GM12875 (cell line): ENCODE measurements around the gene ZNF385D.

Source experiments
- H3K4me3 ChIP-seq: one replicate; pipeline ENCODE4 v1.5.1; 2011; ENCODE audit warnings: low read depth, low read length, control low read depth
- TF ChIP-seq, protein P1 (sequence below): IDR thresholded peaks from 2 replicates; pipeline ENCODE4 v1.5.1; 2011; ENCODE audit warnings: low read depth, mild to moderate bottlenecking, control low read depth, inconsistent platforms, low read length, moderate library complexity, borderline replicate concordance; ENCODE audit not compliant: insufficient read depth

Gene ZNF385D

DNA sequence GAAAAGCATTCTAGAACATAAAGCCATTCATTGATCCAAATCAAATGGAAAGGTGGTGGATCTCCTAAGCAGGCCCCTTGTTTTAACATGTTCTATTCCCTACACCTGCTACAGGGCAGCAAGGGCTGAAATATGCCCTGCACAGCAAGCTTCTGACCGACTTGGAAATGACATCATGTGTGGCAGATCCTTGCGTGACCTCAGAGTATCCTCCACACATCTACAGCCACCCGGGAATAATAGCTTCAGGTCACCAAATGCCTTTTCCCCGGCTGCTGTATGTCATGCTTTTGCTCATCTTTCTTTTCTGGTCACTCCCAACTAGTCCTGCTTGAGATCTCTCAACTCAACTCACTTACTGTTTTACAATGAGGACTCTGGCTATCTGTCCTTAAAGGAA, 158.2 kb downstream of the ZNF385D start:
- TF ChIP-seq, protein P1, sequence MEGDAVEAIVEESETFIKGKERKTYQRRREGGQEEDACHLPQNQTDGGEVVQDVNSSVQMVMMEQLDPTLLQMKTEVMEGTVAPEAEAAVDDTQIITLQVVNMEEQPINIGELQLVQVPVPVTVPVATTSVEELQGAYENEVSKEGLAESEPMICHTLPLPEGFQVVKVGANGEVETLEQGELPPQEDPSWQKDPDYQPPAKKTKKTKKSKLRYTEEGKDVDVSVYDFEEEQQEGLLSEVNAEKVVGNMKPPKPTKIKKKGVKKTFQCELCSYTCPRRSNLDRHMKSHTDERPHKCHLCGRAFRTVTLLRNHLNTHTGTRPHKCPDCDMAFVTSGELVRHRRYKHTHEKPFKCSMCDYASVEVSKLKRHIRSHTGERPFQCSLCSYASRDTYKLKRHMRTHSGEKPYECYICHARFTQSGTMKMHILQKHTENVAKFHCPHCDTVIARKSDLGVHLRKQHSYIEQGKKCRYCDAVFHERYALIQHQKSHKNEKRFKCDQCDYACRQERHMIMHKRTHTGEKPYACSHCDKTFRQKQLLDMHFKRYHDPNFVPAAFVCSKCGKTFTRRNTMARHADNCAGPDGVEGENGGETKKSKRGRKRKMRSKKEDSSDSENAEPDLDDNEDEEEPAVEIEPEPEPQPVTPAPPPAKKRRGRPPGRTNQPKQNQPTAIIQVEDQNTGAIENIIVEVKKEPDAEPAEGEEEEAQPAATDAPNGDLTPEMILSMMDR: no peak
- no peak overlapping the region for H3K4me3 ChIP-seq

DNA sequence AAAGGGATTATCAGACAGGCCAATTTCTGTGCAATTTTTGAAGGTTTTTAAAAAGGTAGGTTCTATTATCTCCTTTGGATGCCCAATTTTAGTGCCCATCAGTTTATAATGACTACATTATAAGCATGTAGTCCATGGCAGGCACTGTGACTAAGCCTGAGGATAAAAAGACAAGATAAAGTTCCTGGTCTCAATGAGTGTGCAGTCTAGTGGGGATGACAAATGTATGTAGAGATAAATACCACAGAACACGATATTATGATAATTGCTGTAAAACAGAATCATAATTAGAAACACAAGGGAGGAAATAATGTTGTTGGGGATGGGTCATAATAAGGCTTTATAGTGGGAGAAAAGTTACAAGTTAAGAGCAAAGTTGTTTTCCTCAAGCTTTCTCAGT, 163.1 kb downstream of the ZNF385D start:
- TF ChIP-seq, protein P1: no peak
- H3K4me3 ChIP-seq: no peak overlapping the region

DNA sequence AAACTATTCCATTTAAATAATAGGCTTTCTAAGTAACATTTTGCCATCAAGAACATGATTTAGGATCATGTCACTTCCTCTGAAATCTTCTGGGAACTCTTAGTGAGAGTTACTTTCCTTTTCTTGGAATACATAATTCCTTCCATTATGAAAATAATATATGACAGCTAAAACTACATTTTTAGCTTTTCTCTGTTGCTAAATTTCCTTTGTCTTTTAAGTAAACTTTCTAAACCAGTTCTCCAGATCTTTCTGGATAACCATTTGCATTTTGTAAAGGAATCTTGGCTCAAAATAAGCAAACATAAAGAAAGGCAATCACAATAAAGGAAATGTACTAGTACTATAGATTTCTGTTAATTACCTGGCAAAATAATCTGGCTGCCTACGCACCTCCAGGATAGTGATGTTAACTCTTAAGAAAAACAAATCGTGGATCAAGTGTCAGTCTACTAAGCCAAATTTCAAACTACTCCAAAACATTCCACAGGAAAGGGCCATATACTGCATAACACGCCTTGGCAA, 165.7 kb downstream of the ZNF385D start:
- no peak overlapping the region for H3K4me3 ChIP-seq
- TF ChIP-seq, protein P1: no peak

DNA sequence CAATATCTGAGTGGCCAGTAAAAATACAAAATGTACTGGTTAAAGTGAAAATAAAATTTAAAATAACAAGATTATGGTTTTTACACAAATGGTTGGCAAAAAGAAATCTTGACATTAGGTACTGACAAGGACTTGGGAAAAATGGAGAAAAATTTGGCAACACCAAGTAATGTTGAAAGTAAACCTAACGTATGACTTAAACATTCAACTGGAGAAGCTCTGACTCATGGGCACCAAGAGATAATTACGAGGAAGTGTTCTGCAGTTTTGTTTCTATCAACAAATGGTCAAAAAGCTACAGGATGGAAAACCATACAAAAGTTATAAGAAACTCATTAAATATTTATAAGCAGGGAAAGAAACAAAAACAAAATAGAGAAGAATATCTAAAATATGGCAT, 177.7 kb downstream of the ZNF385D start:
- TF ChIP-seq, protein P1: no peak
- no peak overlapping the region for H3K4me3 ChIP-seq

DNA sequence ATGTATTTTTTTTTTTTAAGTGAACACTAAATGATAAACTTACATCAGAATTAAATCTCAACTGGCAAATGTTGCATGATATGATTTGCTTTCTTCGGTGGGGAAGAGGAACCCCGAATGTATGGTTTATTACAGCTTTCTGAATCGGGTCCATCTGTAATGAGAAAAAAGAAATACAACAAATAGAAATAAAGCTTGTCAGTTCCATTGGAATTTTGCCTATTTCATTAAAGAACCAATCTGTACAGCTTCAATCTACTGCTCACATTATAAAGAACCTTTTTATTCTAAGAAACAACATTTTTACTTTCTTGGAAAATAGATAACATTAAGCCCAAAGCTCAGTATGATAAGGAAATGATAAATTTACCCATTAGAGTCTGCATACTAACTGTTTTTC, 186.5 kb downstream of the ZNF385D start:
- no peak overlapping the region for H3K4me3 ChIP-seq
- TF ChIP-seq, protein P1: no peak

DNA sequence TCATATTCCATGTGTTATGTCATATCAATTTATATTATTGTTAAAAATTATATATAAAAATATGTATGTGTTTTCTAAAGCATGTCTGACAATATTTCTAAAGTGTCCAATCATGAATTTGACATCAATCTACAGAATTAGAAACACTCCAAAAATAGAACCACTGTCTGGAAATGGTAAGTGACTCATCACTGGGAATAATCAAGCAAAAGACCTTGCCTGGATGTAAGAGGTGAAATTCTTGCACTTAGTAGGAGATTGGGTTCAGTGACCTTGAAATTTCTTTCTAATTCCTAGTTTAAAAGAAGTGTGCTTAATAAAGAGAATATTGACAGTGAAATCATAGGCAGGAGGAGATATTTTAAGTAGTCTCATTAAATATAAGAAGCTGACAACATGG, 188.8 kb downstream of the ZNF385D start:
- TF ChIP-seq, protein P1: no peak
- no peak overlapping the region for H3K4me3 ChIP-seq

DNA sequence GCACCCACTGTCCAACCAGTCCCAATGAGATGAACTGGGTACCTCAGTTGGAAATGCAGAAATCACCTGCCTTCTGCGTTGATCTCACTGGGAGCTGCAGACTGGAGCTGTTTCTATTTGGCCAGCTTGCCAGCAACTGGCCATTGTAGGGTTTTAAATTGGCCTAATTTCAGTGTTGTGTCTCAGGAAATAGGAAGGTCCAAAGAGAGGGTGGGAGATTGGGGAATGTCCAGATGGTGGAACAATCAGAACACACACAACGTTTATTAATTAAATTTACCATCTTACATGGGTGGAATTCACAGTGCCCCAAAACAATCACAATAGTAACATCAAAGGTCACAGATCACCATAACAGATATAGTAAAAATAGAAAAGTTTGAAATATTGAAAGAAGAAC, 189.5 kb downstream of the ZNF385D start:
- TF ChIP-seq, protein P1: no peak
- H3K4me3 ChIP-seq: no peak overlapping the region
